ENCODE results near the gene DENND4B. TPM values are rescaled to one million over a fixed set of nuclear protein-coding genes. Genes with fewer than 3 reads are reported as not detected.
"Not testable (repeated sequence)": the region's sequence is repeated elsewhere in the genome, so short reads cannot be mapped to it uniquely, and the experiment has no call there.

DENND4B gene
- total and polyA plus RNA-seq, 2 experiments from 2014 or later = 42.3 to 48.1 TPM

- Histone ChIP-seq H3K27ac (no peak overlapping the region), H3K27me3 (no peaks in the 10 kb centered on the region), H3K9me3 (ENCODE audit: low read depth) (no peaks in the 10 kb centered on the region), H3K36me3 (peaks cover 3% of the 10 kb centered on the region), H3K4me1 (ENCODE audit: low read depth) (no peaks in the 10 kb centered on the region), H3K4me3 (no peak overlapping the region)
- TF ChIP-seq CTCF (IDR thresholded peaks at IDR 0.05; ENCODE audit: low read depth, low read length) = no peak
- DNase-seq (ENCODE audit: low read depth in 1 of 2, low spot score in 1 of 2) = no peak
Measured at GRCh38 chr1:153903841-153904455, 42.6 kb downstream of the DENND4B start.

- Histone ChIP-seq H3K4me3 (no peak overlapping the region), H3K4me1 (ENCODE audit: low read depth) (no peaks in the 10 kb centered on the region), H3K36me3 (no peaks in the 10 kb centered on the region), H3K27ac (no peak overlapping the region), H3K9me3 (ENCODE audit: low read depth) (no peaks in the 10 kb centered on the region), H3K27me3 (no peaks in the 10 kb centered on the region)
- TF ChIP-seq CTCF (IDR thresholded peaks at IDR 0.05; ENCODE audit: low read depth, low read length) = no peak
- DNase-seq (ENCODE audit: low read depth in 1 of 2, low spot score in 1 of 2) = no peak
Measured at GRCh38 chr1:153899509-153899908, 47.0 kb downstream of the DENND4B start.

GRCh38 chr1:153895866-153896265 lies 50.7 kb downstream of the DENND4B start:
- not testable (repeated sequence) for H3K27ac ChIP-seq; H3K4me3 ChIP-seq; H3K4me1 ChIP-seq (ENCODE audit: low read depth); H3K36me3 ChIP-seq; H3K9me3 ChIP-seq (ENCODE audit: low read depth); H3K27me3 ChIP-seq; DNase-seq (ENCODE audit: low read depth in 1 of 2, low spot score in 1 of 2)

GRCh38 chr1:153891042-153891441 lies 55.5 kb downstream of the DENND4B start:
- not testable (repeated sequence) for DNase-seq (ENCODE audit: low read depth in 1 of 2, low spot score in 1 of 2); H3K9me3 ChIP-seq (ENCODE audit: low read depth); H3K36me3 ChIP-seq; H3K27me3 ChIP-seq; H3K27ac ChIP-seq; H3K4me3 ChIP-seq
- peaks cover 14% of the 10 kb centered on the region for H3K4me1 ChIP-seq (ENCODE audit: low read depth)

GRCh38 chr1:153888533-153888932 lies 58.0 kb downstream of the DENND4B start:
- Histone ChIP-seq H3K9me3 (ENCODE audit: low read depth) (no peaks in the 10 kb centered on the region), H3K4me1 (ENCODE audit: low read depth) (peaks cover 17% of the 10 kb centered on the region), H3K36me3 (no peaks in the 10 kb centered on the region), H3K4me3 (no peak overlapping the region), H3K27ac (peak overlapping the region; percentile 78), H3K27me3 (no peaks in the 10 kb centered on the region)
- peak; percentile 52 to 56 for DNase-seq (ENCODE audit: low read depth in 1 of 2, low spot score in 1 of 2)
- TF ChIP-seq CTCF (IDR thresholded peaks at IDR 0.05; ENCODE audit: low read depth, low read length) = no peak

GRCh38 chr1:153886127-153886526 lies 60.4 kb downstream of the DENND4B start:
- no peak for DNase-seq (ENCODE audit: low read depth in 1 of 2, low spot score in 1 of 2)
- no peaks in the 10 kb centered on the region for H3K9me3 ChIP-seq (ENCODE audit: low read depth)
- H3K27ac ChIP-seq = no peak overlapping the region
- no peaks in the 10 kb centered on the region for H3K27me3 ChIP-seq
- no peak overlapping the region for H3K4me3 ChIP-seq
- H3K4me1 ChIP-seq (ENCODE audit: low read depth) = peaks cover 41% of the 10 kb centered on the region
- no peaks in the 10 kb centered on the region for H3K36me3 ChIP-seq
- no peak for TF ChIP-seq CTCF (IDR thresholded peaks at IDR 0.05; ENCODE audit: low read depth, low read length)

GRCh38 chr1:153883223-153883622 lies 63.3 kb downstream of the DENND4B start:
- Histone ChIP-seq H3K36me3 (no peaks in the 10 kb centered on the region), H3K9me3 (ENCODE audit: low read depth) (no peaks in the 10 kb centered on the region), H3K27ac (no peak overlapping the region), H3K4me1 (ENCODE audit: low read depth) (peaks cover 35% of the 10 kb centered on the region), H3K27me3 (no peaks in the 10 kb centered on the region), H3K4me3 (no peak overlapping the region)
- no peak for TF ChIP-seq CTCF (IDR thresholded peaks at IDR 0.05; ENCODE audit: low read depth, low read length)
- DNase-seq (ENCODE audit: low read depth in 1 of 2, low spot score in 1 of 2) = no peak

Data from cardiac muscle cell (in vitro differentiated cells and primary cell).